MM.1S (cell line): ENCODE measurements around the gene UBE2U.

Experiments
- EZH2 ChIP-seq: fragments of 300-600 bp; sonication (generic); optimal IDR thresholded peaks from 2 replicates; pipeline ENCODE3; 2017; ENCODE audit warnings: low read depth, mild to moderate bottlenecking, antibody characterized with exemption, low read length, mixed read lengths
- EZH2phosphoT487 ChIP-seq: fragments of 300-600 bp; sonication (generic); IDR thresholded peaks from 2 replicates; pipeline ENCODE4 v1.6.1; 2018; ENCODE audit warnings: antibody characterized with exemption, low read length
- TF ChIP-seq, protein P1 (sequence below): fragments of 300-600 bp; sonication (generic); IDR thresholded peaks from 2 replicates; pipeline ENCODE4 v1.5.1; 2016; ENCODE audit warnings: antibody characterized with exemption, low read length, mixed read lengths

DNA sequence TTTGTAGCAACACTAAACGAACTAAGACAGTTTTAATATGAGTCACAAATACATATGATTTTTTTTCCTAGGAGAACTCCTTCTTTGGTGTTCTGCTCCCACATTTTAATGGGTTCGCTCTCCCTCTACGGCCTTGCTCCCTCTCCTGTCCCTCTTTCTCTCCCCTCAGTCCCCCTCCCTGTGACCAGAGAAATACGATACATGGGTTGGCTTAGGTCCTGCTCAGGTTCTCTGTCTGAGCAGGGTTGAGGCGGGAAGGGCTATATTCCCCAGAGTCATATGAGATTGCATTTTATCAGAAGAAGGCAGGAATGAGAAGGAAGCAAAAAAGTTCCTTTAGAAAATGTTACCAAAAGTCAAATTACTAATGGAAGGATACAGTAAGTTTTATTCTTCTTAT lies 44.6 kb downstream of the UBE2U start:
- TF ChIP-seq EZH2: no peak
- TF ChIP-seq, protein P1, sequence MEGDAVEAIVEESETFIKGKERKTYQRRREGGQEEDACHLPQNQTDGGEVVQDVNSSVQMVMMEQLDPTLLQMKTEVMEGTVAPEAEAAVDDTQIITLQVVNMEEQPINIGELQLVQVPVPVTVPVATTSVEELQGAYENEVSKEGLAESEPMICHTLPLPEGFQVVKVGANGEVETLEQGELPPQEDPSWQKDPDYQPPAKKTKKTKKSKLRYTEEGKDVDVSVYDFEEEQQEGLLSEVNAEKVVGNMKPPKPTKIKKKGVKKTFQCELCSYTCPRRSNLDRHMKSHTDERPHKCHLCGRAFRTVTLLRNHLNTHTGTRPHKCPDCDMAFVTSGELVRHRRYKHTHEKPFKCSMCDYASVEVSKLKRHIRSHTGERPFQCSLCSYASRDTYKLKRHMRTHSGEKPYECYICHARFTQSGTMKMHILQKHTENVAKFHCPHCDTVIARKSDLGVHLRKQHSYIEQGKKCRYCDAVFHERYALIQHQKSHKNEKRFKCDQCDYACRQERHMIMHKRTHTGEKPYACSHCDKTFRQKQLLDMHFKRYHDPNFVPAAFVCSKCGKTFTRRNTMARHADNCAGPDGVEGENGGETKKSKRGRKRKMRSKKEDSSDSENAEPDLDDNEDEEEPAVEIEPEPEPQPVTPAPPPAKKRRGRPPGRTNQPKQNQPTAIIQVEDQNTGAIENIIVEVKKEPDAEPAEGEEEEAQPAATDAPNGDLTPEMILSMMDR: no peak
- TF ChIP-seq EZH2phosphoT487: no peak
